HepG2 (cell line): ENCODE measurements around the gene JPH4. TPM values are rescaled to one million over a fixed set of nuclear protein-coding genes. Genes with fewer than 3 reads are reported as not detected.

ENCODE experiments used
- AHR ChIP-seq: IDR thresholded peaks from 2 replicates; pipeline ENCODE4 v1.6.1; 2018; ENCODE audit warnings: missing genetic modification reagents, missing compliant biosample characterization
- BORCS8-MEF2B ChIP-seq: sonication (generic); formaldehyde crosslinking; IDR thresholded peaks from 2 replicates; pipeline ENCODE4 v1.8.0; 2022; ENCODE audit warnings: mild to moderate bottlenecking, missing genetic modification reagents
- FOXC1 ChIP-seq: sonication (generic); formaldehyde crosslinking; IDR thresholded peaks from 2 replicates; pipeline ENCODE4 v1.8.0; 2022; ENCODE audit warnings: mild to moderate bottlenecking, missing genetic modification reagents, borderline replicate concordance
- HDAC2 ChIP-seq: sonication (generic); formaldehyde crosslinking; IDR thresholded peaks from 2 replicates; pipeline ENCODE4 v1.4.0; 2020; ENCODE audit warnings: missing genetic modification reagents
- IRF1 ChIP-seq: sonication (generic); formaldehyde crosslinking; IDR thresholded peaks from 2 replicates; pipeline ENCODE4 v1.4.0; 2020; ENCODE audit warnings: low read depth, mild to moderate bottlenecking, missing genetic modification reagents
- KLF16 ChIP-seq, 2 experiments: sonication (generic) in 1 of 2; formaldehyde crosslinking in 1 of 2; IDR thresholded peaks; 2 replicates each; pipeline versions ENCODE4 v1.6.1 to v1.8.0; 2016 to 2023; ENCODE audit warnings: missing genetic modification reagents in 2 of 2, missing compliant biosample characterization in 1 of 2
- MAF1 ChIP-seq: sonication (generic); formaldehyde crosslinking; IDR thresholded peaks from 2 replicates; pipeline ENCODE4 v1.5.0; 2020; ENCODE audit warnings: missing genetic modification reagents, borderline replicate concordance
- NFYC ChIP-seq: IDR thresholded peaks from 2 replicates; pipeline ENCODE4 v1.6.1; 2016; ENCODE audit warnings: missing genetic modification reagents, missing compliant biosample characterization
- PAWR ChIP-seq: sonication (generic); formaldehyde crosslinking; IDR thresholded peaks from 2 replicates; pipeline ENCODE4 v1.4.0; 2020; ENCODE audit warnings: missing genetic modification reagents, mild to moderate bottlenecking, borderline replicate concordance
- PBX2 ChIP-seq: IDR thresholded peaks from 2 replicates; pipeline ENCODE4 v1.6.1; 2016; ENCODE audit warnings: control low read depth
- POLR2G ChIP-seq: fragments of 200-400 bp; formaldehyde crosslinking; IDR thresholded peaks from 2 replicates; pipeline ENCODE4 v1.6.1; 2018; ENCODE audit warnings: mild to moderate bottlenecking, low read depth, low read length, moderate library complexity
- PRDM15 ChIP-seq: sonication (generic); formaldehyde crosslinking; IDR thresholded peaks from 2 replicates; pipeline ENCODE4 v1.4.0; 2020; ENCODE audit warnings: missing genetic modification reagents
- SRY ChIP-seq: sonication (generic); formaldehyde crosslinking; IDR thresholded peaks from 2 replicates; pipeline ENCODE4 v1.8.0; 2022; ENCODE audit warnings: mild to moderate bottlenecking, missing genetic modification reagents
- TFDP1 ChIP-seq: IDR thresholded peaks from 2 replicates; pipeline ENCODE4 v1.6.1; 2016; ENCODE audit warnings: missing compliant biosample characterization, missing genetic modification reagents, borderline replicate concordance
- TRAFD1 ChIP-seq: sonication (generic); formaldehyde crosslinking; IDR thresholded peaks from 2 replicates; pipeline ENCODE4 v1.5.1; 2020; ENCODE audit warnings: missing genetic modification reagents, mild to moderate bottlenecking, borderline replicate concordance
- U2AF1 ChIP-seq: fragments of 200-400 bp; formaldehyde crosslinking; optimal IDR thresholded peaks from 2 replicates; pipeline ENCODE3; 2017; ENCODE audit warnings: mild to moderate bottlenecking, low read depth, low read length
- ZKSCAN1 ChIP-seq: fragments of 150-350 bp; IDR thresholded peaks from 2 replicates; pipeline ENCODE4 v1.6.1; 2014; ENCODE audit warnings: low read length
- ZKSCAN5 ChIP-seq: sonication (generic); formaldehyde crosslinking; IDR thresholded peaks from 2 replicates; pipeline ENCODE4 v1.5.1; 2020; ENCODE audit warnings: mild to moderate bottlenecking, missing genetic modification reagents
- ZNF766 ChIP-seq: sonication (generic); formaldehyde crosslinking; IDR thresholded peaks from 2 replicates; pipeline ENCODE4 v1.5.0; 2020; ENCODE audit warnings: missing genetic modification reagents, borderline replicate concordance
- ZSCAN29 ChIP-seq: sonication (generic); formaldehyde crosslinking; conservative IDR thresholded peaks from 2 replicates; pipeline ENCODE4 v1.4.0; 2020; ENCODE audit warnings: mild to moderate bottlenecking, missing genetic modification reagents
- polyA plus RNA-seq, 8 experiments: library from polyadenylated mRNA; depleted of rRNA in 3 of 8; stranded (reverse) in 7 of 8; unstranded in 1 of 8; fragments of >200 nt; fragmentation: Illumina TruSeq in 4 of 8; extraction: Trizol in 4 of 8; gene quantifications; 2 replicates each; pipeline versions ENCODE4 v1.2.1 to v1.2.3, GENCODE V29; 2011 to 2016; ENCODE audit warnings: low read depth in 4 of 8, missing spikeins in 1 of 8, mixed read lengths in 1 of 8; ENCODE audit not compliant: insufficient read depth in 1 of 8
- total RNA-seq, 5 experiments: library from RNA; depleted of rRNA; stranded (reverse); fragments of >200 nt; fragmentation: Illumina TruSeq; extraction: Trizol; gene quantifications; 2 replicates each; pipeline ENCODE4 v1.2.3, GENCODE V29; 2016; ENCODE audit warnings: low read depth in 1 of 5

Gene JPH4
- total and polyA plus RNA-seq, 2 of the 13 experiments (the other 11 are each of a cell fraction or from before 2014, with no cell fraction given): 0.08 to 0.22 TPM

- peak; percentile 45; the same call in 1 of the 2 replicates for TF ChIP-seq PRDM15 (CRISPR knock-in tag)
- peak; percentile 83; the same call in 1 of the 2 replicates for TF ChIP-seq TRAFD1 (CRISPR knock-in tag)
- TF ChIP-seq ZSCAN29 (CRISPR knock-in tag): peak; percentile 92; the same call in 1 of the 2 replicates
- TF ChIP-seq NFYC (CRISPR knock-in tag): peak; percentile 36; the same call in 1 of the 2 replicates
- TF ChIP-seq POLR2G: peak; percentile 37; the same call in 1 of the 2 replicates
- TF ChIP-seq MAF1 (CRISPR knock-in tag): 0 out of 2 replicates have a peak, but pooled peaks have one; percentile 47
- peak; percentile 94; the same call in 1 of the 2 replicates for TF ChIP-seq SRY
- TF ChIP-seq PBX2 (CRISPR knock-in tag): 0 out of 2 replicates have a peak, but pooled peaks have one; percentile 34
- TF ChIP-seq ZKSCAN1: no peak
- TF ChIP-seq TFDP1 (CRISPR knock-in tag): peak; percentile 69; the same call in 1 of the 2 replicates
- peak; percentile 92 for TF ChIP-seq AHR
- peak in 1 of 2 experiments; percentile 74; a peak in 1 of 4 replicates for TF ChIP-seq KLF16 (CRISPR knock-in tag; IDR thresholded peaks at IDR 0.05)
- peak; percentile 83 for TF ChIP-seq FOXC1 (CRISPR knock-in tag)
- 0 out of 2 replicates have a peak, but pooled peaks have one; percentile 49 for TF ChIP-seq ZNF766 (CRISPR knock-in tag)
- no peak for TF ChIP-seq IRF1 (CRISPR knock-in tag)
- TF ChIP-seq U2AF1: no peak
- peak; percentile 92; the same call in 1 of the 2 replicates for TF ChIP-seq ZKSCAN5
- no peak for TF ChIP-seq PAWR (CRISPR knock-in tag)
- TF ChIP-seq BORCS8-MEF2B (CRISPR knock-in tag): peak; percentile 83; the same call in 1 of the 2 replicates
- peak; percentile 97 for TF ChIP-seq HDAC2 (CRISPR knock-in tag)
Measured at GRCh38 chr14:23613242-23614070, 34.9 kb upstream of the JPH4 start (continued).
